Thoracic aorta endothelial cell (primary cell): Measurements from ENCODE around the gene GTF2H1. TPM values are rescaled to one million over a fixed set of nuclear protein-coding genes. Genes with fewer than 3 reads are reported as not detected.

Experiments used
- small RNA-seq: library from RNA; depleted of rRNA; stranded (forward); fragments of <200 nt; gene quantifications from one replicate; pipeline ENCODE3, GENCODE V24; 2012
- total RNA-seq: library from RNA; depleted of rRNA; stranded (reverse); fragments of >200 nt; gene quantifications from 2 replicates; pipeline ENCODE4 v1.2.3, GENCODE V29; 2012

Gene GTF2H1
- 84.8 and 90.4 TPM in 2 replicates for total RNA-seq

DNA sequence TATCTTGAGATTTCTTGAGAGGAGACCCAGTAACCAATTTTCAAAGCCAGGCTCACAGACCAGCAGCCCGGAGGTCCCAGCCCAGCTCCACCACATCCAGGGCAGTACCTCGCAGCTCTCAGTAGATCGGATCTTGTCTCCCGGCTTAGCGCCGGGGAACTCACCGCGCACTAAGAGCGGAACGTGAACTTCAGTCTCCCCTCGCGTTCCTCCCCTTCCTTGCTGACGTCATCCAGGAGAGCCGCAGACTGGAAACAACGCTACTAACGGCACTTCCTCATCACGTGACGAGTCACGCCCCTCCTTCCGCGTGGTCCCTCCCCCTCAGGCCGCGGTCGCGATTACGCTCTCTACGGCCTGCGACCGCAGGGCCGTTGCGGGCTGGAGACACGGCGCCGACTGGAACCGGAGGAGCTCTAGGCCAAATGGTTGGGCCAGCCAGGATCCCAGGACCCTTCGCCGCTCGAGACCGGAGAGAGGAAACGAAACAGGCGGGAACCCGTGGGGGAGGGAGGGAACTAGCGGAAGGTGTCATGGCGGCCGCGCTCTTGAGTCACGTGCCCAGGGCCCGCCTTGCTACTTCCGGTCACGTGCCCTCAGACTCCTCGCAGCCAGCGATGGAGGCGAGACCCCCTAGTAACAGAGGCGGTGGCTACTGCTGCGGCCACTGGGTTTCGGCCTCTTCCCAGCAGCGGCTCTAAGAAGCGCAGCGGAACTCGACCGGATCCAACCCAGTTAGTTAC lies at the start of gene GTF2H1, which contains the start of gene HPS5:
GTF2H1 (plus strand) TSS at position 599 of the 743 bp plus-strand sequence. CDS start 10,508 bp downstream, outside the sequence.
HPS5 (minus strand) TSS at position 172 of the 743 bp plus-strand sequence. CDS start 4,282 bp downstream, outside the sequence.

DNA sequence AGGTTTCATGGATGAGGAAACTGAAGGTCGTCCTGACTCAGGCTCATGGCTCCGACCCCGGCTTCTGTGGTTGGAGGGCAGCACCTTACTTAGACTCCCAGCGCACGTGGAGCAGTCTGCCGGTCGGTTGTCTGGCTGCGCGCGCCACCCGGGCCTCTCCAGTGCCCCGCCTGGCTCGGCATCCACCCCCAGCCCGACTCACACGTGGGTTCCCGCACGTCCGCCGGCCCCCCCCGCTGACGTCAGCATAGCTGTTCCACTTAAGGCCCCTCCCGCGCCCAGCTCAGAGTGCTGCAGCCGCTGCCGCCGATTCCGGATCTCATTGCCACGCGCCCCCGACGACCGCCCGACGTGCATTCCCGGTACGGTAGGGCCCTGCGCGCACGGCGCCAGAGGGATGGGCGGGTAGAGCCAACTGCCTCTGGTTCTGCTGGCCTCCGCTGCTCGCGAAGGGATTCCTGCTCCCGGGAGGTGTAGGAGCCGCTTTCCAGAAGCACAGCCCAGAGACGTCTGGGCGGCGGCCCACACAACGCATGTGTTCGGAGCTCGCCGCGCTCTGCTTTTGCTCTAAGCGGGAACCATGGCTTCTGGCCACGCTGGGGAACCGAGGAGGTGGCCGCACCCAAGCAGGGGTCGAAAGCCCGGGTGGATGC lies 72.0 kb downstream of the GTF2H1 start, which contains the start of gene LDHA:
LDHA (plus strand) TSS at position 289 of the 653 bp plus-strand sequence. CDS start 2,280 bp downstream, outside the sequence.

Small RNA genes within 50 kb of the gene (small RNA-seq; reads per million reads assigned to genes)
- gene MIR3159: 0.49 reads per million

Other genes with a start within 250 kb of the GTF2H1 start
- 31.8 and 34.1 TPM in 2 replicates for gene SAAL1, start 216.5 kb upstream of the GTF2H1 start, total RNA-seq
- not detected in 2 replicates for gene MRGPRX3, start 190.0 kb upstream of the GTF2H1 start, total RNA-seq
- not detected in 2 replicates for gene MRGPRX4, start 149.7 kb upstream of the GTF2H1 start, total RNA-seq
- gene SAA4, start 85.8 kb upstream of the GTF2H1 start, total RNA-seq: not detected in 2 replicates
- not detected in 2 replicates for gene SAA2, start 73.9 kb upstream of the GTF2H1 start, total RNA-seq
- gene SAA1, start 56.3 kb upstream of the GTF2H1 start, total RNA-seq: not detected in 2 replicates
- 28.9 and 37.4 TPM in 2 replicates for gene HPS5, start 427 bp upstream of the GTF2H1 start, total RNA-seq
- 1,360 and 1,436 TPM in 2 replicates for gene LDHA, start 72.0 kb downstream of the GTF2H1 start, total RNA-seq
- 0.27 TPM in 1 of 2 replicates, not detected in the other for gene LDHC, start 89.8 kb downstream of the GTF2H1 start, total RNA-seq
- not detected in 2 replicates for gene LDHAL6A, start 133.3 kb downstream of the GTF2H1 start, total RNA-seq
- 44.4 and 63.1 TPM in 2 replicates for gene TSG101, start 204.4 kb downstream of the GTF2H1 start, total RNA-seq